Subcutaneous abdominal adipose tissue (tissue), 5 donors: ENCODE data around the gene OR2A1.
"Not testable (repeated sequence)": the region's sequence is repeated elsewhere in the genome, so short reads cannot be mapped to it uniquely, and the experiment has no call there.

Source experiments
- H3K27ac ChIP-seq: one replicate; pipeline ENCODE4 v1.7.0; 2013; ENCODE audit warnings: low read depth, mild to moderate bottlenecking, inconsistent platforms, low read length, moderate library complexity
- H3K27me3 ChIP-seq, 5 donors: one replicate each; pipeline ENCODE4 v1.7.0; 2013; ENCODE audit warnings: low read length in 5 of 5, inconsistent platforms in 1 of 5; ENCODE audit not compliant: control insufficient read depth in 5 of 5, insufficient read depth in 4 of 5
- H3K36me3 ChIP-seq, 5 donors: one replicate each; pipeline ENCODE4 v1.7.0; 2013; ENCODE audit warnings: low read length in 5 of 5; ENCODE audit not compliant: control insufficient read depth in 5 of 5, insufficient read depth in 5 of 5
- H3K4me1 ChIP-seq, 5 donors: one replicate each; pipeline ENCODE4 v1.7.0; 2013; ENCODE audit warnings: low read length in 5 of 5, mild to moderate bottlenecking in 3 of 5, moderate library complexity in 1 of 5; ENCODE audit not compliant: control insufficient read depth in 5 of 5, insufficient read depth in 5 of 5
- H3K4me3 ChIP-seq, 5 donors: one replicate each; pipeline ENCODE4 v1.7.0; 2013; ENCODE audit warnings: low read length in 5 of 5, low read depth in 1 of 5
- H3K9ac ChIP-seq, 5 donors: one replicate each; pipeline ENCODE4 v1.7.0; 2013; ENCODE audit warnings: low read length in 5 of 5, mild to moderate bottlenecking in 4 of 5, moderate library complexity in 3 of 5
- H3K9me3 ChIP-seq, 5 donors: one replicate each; pipeline ENCODE4 v1.7.0; 2013; ENCODE audit warnings: low read length in 5 of 5; ENCODE audit not compliant: control insufficient read depth in 5 of 5
- donor health status: healthy.
- donor health status: healthy.
- donor health status: healthy.
- donor health status: healthy.
- donor health status: healthy.

Gene OR2A1

DNA sequence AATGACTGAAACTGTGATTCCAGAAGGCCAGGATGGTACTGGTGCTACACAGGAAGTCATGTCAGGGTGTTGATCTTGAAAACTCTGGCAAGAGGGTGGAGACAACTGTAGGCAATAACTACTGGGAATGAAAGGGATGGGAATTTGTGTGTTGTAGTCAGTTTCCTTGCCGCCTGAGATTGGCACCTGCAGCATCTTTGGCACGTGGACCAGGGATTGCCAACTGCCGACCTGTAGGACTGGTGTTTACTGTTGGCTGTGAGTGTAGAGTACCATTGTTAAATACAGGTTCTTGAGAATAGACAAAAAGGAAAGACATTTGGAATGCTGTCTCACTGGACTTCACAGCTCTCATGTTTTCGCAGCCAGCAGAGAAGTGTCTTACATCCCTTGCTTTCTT, 11.1 kb downstream of the OR2A1 start:
- H3K36me3 ChIP-seq, H3K27ac ChIP-seq, H3K4me3 ChIP-seq, H3K9ac ChIP-seq, H3K4me1 ChIP-seq, H3K27me3 ChIP-seq, H3K9me3 ChIP-seq: not testable (repeated sequence)

DNA sequence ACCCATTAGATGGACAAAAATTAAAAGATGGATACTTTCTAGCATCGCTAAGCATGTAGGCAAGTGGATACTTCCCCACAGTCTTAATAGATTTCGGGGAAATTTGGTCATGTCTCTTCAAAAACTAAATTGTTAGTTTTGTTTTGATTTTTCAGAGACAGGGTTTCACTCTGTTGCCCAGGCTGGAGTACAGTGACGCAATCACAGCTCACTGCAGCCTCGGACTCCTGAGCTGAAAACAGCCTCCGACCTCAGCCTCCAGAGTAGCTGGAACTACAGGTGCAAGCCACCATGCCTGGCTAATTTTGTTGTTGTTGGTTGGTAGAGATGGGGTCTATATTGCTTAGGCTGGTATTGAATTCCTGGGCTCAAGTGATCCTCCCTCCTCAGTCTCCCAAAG, 13.6 kb downstream of the OR2A1 start:
- H3K4me3 ChIP-seq, H3K4me1 ChIP-seq, H3K27me3 ChIP-seq, H3K9me3 ChIP-seq, H3K27ac ChIP-seq, H3K9ac ChIP-seq, H3K36me3 ChIP-seq: not testable (repeated sequence)

DNA sequence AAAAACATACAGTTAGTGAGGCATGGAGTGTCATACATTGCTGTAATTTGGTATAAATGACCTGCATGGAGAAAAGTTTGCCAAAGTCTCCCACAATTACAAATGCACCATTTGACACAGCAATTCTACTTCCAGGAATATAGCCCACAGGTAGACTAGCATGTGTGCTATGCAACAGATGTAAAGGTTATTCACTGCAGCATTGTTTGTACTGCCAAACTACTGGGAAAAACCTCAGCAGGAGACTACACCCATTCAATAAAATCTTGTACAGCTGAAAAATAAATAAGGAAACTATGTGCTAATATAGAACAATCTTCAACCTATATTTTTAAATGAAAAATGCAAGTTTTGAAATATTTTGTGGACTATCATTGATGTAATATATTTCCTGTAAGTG, 17.8 kb downstream of the OR2A1 start:
- not testable (repeated sequence) for H3K27ac ChIP-seq, H3K9ac ChIP-seq, H3K27me3 ChIP-seq, H3K9me3 ChIP-seq, H3K4me1 ChIP-seq, H3K4me3 ChIP-seq, H3K36me3 ChIP-seq

DNA sequence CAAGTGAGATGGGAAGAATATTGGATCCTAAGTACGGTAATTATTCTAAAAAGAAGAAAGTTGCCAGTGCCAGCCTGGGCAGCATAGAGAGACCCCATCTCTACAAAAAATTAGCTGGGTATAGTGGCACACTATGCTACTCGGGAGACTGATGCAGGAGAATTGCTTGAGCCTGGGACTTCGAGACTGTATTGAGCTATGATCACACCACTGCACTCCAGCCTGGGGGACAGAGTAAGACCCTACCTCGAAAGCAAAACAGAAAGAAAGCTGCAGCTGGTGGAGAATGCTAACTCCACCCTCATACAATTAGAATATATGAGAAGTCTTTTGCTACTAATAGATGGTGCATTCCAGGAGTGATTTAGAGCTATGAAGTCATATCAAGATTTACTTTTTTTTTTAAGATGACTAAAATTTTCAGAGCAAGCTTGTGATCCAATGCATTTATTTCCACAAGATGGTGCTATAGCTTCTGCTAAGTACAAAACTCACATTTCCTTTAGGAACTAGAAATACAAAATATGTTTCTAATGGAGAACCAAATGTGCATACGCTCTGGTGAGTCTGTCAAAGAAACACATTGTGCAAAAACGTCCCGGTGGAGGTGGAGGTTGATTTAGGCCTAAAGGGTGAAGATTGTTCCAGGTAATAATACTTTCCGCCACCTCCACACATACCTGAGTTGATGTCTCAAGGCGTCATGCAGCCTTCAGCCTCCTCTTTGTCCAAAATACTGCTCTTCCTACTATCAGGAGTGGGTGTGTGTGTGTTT, 19.2 kb downstream of the OR2A1 start:
- not testable (repeated sequence) for H3K4me3 ChIP-seq, H3K27me3 ChIP-seq, H3K9me3 ChIP-seq, H3K4me1 ChIP-seq, H3K36me3 ChIP-seq, H3K9ac ChIP-seq, H3K27ac ChIP-seq

DNA sequence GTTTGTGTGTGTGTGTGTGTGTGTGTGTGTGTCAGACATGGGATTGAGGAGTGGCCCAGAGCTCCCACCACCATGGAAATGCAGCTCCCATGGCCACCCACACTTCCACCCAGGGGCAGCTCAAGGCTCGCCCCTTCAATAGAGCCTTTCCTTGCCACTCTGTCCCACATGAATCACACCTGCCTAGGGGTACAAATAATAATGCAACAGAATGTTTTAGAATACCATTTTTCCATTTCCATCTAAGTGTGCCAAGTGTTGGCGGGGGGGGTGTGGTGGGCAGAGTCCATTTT, 19.7 kb downstream of the OR2A1 start:
- not testable (repeated sequence) for H3K9ac ChIP-seq, H3K9me3 ChIP-seq, H3K27ac ChIP-seq, H3K4me3 ChIP-seq, H3K36me3 ChIP-seq, H3K4me1 ChIP-seq, H3K27me3 ChIP-seq

DNA sequence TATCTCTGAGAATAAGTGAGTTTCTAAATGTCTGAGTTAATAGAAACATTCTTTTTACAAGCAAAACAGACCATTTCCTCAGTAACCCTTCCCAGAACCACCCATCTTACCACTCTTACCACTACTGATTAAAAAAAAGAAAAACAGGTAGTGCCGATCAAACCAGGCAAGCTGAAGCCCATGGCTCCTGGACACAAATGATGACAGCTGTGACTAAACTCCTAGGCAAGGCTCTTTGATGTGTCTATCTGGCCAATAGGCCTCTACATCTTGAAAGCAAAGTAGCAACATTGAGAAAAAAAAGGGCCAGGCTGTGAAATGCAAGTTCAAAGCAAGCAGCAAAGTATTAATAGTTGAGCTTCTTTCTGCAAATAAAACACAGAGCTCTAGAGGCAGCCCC, 36.4 kb downstream of the OR2A1 start:
- not testable (repeated sequence) for H3K36me3 ChIP-seq, H3K9ac ChIP-seq, H3K4me3 ChIP-seq, H3K27ac ChIP-seq, H3K27me3 ChIP-seq, H3K4me1 ChIP-seq, H3K9me3 ChIP-seq

DNA sequence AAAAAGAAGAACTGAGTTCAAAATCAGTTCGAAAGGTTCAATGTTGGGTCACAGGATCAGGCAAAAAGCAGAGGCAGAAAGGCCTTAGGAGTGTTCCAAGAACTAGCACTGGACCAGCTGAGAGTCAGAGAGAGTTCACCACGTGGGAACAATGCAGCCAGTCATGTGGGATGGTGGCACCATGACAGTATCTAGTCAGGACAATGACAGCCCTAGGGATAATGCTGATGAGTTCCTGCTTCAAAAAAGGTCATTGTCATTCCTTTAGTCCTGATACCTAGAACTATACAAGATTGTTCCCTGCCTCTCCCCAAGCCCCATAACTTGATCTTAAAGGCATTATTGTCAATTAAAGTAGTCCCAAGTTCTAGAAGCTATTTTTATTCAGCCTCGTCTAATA, 39.4 kb downstream of the OR2A1 start:
- H3K9me3 ChIP-seq, H3K27me3 ChIP-seq, H3K9ac ChIP-seq, H3K4me1 ChIP-seq, H3K4me3 ChIP-seq, H3K36me3 ChIP-seq: not testable (repeated sequence)
- peak overlapping the region; percentile 67 for H3K27ac ChIP-seq

DNA sequence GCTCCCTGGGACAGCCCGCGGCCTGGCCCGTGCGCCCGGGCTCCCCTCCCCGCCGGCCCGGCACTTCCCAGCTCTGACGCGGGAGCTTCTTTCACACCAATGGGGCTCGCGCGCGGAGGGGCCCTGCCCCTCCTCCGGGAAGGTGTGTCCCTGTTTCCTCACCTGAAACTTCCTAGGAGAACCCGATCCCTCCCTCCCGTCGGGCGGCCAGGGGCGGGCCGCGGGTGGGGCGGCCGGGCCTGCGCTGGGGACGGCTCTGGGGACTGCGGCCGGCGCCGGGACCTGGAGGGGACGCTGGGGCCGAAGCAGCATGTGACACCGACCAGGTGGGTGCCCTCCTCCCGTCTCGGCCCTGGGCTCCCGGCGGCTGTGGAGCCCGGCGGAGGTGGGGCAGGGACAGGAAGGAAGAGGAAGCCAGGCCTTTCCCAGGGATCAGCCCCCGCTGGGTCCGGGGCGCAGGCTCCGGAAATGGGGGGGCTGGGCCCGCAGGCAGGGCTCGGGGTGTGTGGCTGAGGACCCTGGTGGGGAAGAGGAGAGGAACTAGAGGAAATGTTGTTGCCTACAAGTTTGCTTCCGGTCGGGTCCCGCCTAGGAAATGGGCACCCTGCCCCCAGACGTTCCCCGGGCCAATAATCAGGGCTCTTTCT, 43.1 kb downstream of the OR2A1 start, which contains the start of gene ARHGEF5:
TSS of gene ARHGEF5 (plus strand) at position 227 of the 647 bp plus-strand sequence. CDS start 7,268 bp downstream, outside the sequence.
- not testable (repeated sequence) for H3K9me3 ChIP-seq, H3K27me3 ChIP-seq, H3K36me3 ChIP-seq, H3K9ac ChIP-seq, H3K27ac ChIP-seq, H3K4me1 ChIP-seq
- peak within 1 kb of the TSS in 1 of 5 donors; percentile 35 for H3K4me3 ChIP-seq

DNA sequence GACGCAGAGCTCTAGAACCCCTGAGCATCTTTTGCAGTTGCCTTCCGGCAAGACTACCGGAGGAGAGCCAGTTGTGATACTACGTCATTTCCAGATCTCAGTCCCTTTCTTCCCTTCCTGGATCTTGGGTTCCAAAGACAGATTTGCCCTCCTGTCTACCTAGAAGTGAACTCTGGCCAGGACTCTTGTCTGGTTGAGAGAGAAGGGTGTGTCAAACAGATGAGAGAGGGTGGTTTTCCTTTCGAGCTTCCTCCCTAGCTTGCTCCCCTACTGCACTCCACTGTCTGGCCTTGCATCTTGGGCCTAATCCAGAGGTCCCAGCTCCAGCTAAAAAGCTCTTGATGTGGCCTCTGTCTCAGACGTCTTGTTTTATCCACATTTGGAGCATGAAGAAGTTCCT, 44.0 kb downstream of the OR2A1 start:
- not testable (repeated sequence) for H3K36me3 ChIP-seq, H3K4me1 ChIP-seq, H3K27ac ChIP-seq, H3K27me3 ChIP-seq, H3K9me3 ChIP-seq, H3K4me3 ChIP-seq, H3K9ac ChIP-seq

DNA sequence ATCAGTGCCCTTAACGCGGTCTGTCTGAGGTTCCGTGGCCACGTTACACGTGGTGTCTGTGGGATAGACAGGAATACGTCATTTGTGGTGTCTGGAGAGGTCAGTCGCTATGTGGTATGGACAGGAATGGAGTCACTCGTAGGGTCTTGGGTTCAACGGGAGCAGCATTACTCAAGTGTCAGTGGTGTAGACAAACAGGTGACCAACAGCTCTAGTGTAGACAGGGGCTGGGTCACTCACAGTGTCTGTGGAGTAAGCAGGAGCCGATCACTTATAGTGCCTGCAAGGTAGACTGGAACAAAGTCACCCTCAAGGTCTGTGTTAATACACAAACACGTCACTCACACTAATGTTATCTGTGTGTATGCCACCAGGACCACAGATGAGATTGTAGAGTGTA, 44.6 kb downstream of the OR2A1 start:
- H3K4me3 ChIP-seq, H3K27me3 ChIP-seq, H3K36me3 ChIP-seq, H3K9me3 ChIP-seq, H3K4me1 ChIP-seq, H3K27ac ChIP-seq, H3K9ac ChIP-seq: not testable (repeated sequence)

DNA sequence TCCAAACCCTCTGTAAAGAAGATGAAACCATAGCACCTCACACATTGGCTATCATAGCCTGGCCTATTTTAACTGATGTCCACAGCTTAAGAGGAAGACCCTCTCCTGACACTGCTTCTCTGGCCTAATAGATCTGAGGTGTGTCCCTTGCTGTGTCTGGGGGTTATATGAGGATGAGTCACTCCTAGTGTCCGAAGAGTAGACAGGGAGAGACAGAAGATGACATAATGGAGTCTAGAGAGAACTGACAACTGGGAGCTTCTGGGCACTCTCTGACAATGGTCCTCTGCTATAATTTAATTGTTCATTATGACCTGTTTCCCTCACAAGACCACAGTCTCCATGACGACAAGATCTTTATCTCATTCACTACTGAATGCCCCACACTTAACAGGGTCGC, 49.8 kb downstream of the OR2A1 start:
- not testable (repeated sequence) for H3K36me3 ChIP-seq, H3K4me3 ChIP-seq, H3K27me3 ChIP-seq, H3K27ac ChIP-seq, H3K9me3 ChIP-seq, H3K9ac ChIP-seq, H3K4me1 ChIP-seq
